HK-2 (cell line): ENCODE measurements around the gene GPC6.
A peak's percentile ranks its signal among the peaks of the same experiment; 100 is the strongest.

Source experiments
- DNase-seq: peaks from one replicate; pipeline ENCODE4 v3.0.0-alpha.2; 2018; ENCODE audit not compliant: unreplicated experiment

GPC6 gene

GRCh38 chr13:94033830-94034642, 807.4 kb downstream of the GPC6 start:
- DNase-seq, result no peak

GRCh38 chr13:94050039-94050438, 823.4 kb downstream of the GPC6 start:
- DNase-seq, result no peak

DNA sequence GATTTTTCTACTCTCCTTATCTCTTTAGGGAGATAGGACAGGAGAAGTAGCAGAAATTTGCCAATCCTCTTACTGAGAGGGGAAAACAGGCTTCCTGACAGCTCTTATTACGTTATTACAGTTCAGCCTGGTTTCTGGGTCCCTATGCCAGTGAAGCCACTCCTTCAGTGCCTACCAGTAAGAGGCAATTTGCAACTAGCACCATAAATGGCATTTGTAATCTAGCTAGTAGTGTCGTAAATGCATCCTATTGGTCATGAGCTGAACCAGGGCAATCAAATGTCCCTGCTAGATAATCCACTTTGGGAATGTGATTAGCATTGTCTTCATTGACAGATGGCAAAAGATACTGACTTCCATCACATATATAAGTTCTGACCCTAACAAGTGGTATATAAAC, 824.1 kb downstream of the GPC6 start:
- DNase-seq, result no peak

DNA sequence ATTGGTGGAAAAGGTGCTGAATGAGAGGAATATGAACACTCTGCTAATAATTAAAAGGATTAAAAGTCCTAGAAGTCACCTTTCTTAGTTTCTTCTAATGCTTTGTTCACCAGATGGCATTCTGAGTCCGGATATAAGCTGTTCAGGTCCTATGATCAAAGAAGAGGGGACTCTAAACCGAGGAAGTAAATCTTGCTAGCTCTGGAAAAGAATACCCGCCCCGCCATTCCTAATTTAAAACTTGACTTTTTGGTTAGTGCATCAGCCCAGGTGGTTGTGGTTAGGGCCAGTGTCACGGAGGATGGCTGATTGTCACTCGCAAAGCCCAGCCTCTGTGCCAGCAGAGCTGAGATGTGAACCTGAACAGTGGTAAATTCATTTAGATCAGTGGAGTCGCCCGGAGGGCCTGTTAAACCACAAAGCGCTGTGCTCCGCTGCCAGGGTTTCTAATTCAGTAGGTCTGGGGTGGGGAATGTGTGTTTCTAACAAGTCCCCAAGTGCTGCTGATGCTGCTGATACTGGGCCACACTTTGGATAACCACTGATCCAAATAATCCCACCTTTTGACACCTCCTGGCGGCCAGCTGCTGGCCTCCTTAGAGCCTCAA, 827.5 kb downstream of the GPC6 start:
- DNase-seq, result no peak

DNA sequence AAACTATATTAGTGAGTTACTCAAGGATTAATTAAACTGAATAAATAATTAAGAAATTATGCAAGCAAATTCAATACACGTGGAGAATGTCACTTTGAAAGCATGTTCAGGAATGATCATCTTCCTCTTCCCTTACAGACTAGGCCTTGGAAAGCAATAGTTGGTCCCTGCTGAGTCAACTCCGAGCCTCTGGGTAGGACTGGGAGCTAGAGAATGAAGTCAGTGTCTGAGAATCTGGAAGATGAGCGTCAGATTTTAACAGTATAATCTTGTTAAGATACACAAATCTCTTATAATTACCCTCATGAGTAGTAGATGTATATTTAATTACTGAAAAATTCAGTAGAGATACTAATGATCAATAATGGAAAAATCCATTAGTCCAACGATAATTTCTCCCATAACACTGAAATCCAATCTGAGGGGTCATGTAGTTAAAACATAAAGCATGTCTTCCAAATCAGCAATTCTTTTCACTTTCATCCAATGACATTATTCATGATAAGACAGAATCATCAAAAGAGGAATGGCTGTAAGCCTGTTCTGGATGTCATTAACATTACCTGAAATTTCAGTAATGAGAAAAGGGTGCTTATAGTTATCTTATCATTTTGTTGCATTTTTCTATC, 829.9 kb downstream of the GPC6 start:
- DNase-seq, result no peak

DNA sequence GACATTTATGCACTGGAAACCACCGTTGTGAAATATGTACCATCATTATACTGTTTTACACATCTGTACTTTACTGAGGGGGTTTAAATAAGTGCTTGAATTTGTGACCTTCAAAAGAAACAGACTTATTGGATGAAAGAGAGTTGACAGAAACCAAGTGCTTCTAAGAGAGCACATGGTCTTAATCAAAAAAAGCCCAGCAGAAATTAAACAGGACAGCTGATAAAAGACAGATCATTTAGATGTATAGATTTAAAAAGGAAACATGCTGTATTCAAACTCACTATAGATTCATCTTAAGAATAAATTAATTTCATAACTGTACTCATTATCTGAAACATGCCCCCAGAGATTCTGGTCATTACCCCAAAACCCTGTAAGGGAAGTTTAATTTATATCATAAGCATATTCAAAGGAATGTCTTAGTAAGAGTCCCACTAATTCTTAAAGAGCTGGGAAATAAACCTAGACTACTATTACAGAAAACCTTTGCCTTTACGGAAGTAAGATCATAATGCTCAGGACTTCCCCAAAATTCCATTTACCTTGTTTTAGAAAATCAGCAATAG, 831.1 kb downstream of the GPC6 start:
- no peak for DNase-seq

GRCh38 chr13:94058821-94059360, 832.3 kb downstream of the GPC6 start:
- no peak for DNase-seq

- DNase-seq, result no peak
These were observed 834.7 kb downstream of the GPC6 start for GRCh38 chr13:94061301-94061700.

DNA sequence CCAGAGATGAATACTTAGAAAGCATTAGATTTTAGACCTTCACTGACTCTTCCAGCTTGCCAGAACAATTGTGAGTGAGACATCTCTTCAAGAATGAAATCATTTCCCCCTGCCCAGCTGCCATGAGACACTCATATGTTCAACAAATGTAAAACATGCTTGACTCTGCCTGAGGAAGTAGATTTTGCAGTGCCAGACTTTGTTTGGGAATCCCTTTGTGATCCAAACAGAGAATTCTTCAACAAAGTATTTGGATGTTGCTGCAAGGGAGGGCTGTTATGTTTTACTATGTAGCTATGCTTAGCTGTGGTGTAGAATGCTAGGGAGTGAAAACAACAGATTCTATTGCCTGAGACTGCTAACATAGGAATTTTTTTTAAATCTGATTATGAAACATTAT, 836.5 kb downstream of the GPC6 start:
- no peak for DNase-seq

- no peak for DNase-seq
These were observed 837.2 kb downstream of the GPC6 start for GRCh38 chr13:94063848-94064247.

DNA sequence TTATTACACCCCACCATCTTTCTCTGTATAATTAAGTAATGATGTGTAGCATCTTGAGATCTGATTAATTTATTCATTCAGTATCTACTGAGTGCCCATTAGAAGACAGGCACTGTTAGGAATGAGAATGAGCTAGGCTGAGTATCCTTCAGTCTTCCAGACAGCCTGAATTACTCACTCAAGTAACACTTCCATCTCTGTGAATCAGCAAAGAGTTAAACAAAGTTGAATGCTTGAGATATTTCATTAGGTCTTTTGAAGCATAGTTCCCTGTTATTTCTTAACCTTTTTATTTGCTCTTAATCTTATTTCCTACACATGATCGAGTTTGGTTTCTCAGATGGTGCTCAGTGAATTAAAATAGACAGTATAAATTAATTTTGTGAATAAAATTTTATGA, 839.1 kb downstream of the GPC6 start:
- no peak for DNase-seq

DNA sequence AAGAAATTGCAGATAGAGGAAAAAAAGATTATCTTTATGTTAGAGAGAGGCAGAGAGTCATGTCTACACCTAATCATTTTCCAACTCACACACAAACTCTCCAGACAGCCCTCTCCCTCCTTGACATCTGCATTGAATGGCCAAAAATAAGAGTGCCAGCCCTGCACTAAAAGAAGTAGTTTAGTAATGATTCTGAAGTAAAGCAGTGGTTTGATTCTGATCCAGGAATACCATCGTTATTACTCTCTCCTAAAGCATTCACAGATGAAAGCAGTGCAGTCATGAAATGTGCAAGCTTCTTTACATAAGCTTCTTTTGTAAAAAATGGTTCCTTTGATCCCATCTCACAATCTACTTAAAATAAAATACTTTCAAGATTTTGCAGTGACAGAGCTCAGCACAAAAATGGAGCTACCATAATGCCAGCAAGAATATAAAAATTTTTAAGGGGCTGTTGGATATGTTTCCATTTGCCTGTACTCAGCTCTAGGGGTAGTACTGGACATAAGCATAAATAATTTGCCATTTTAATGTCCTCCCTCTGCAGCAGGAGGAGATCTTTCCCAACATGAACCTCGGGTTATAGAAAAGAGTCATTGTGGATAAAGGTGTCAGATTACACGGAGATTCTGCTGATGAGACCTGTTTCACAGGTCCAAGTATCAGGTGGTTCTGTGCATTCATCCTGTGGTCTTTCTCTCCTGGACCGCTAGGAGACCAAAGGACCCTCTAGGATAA, 846.6 kb downstream of the GPC6 start:
- no peak for DNase-seq

GRCh38 chr13:94079876-94080275, 853.3 kb downstream of the GPC6 start:
- DNase-seq, result no peak

GRCh38 chr13:94080527-94080926, 853.9 kb downstream of the GPC6 start:
- DNase-seq, result no peak

DNA sequence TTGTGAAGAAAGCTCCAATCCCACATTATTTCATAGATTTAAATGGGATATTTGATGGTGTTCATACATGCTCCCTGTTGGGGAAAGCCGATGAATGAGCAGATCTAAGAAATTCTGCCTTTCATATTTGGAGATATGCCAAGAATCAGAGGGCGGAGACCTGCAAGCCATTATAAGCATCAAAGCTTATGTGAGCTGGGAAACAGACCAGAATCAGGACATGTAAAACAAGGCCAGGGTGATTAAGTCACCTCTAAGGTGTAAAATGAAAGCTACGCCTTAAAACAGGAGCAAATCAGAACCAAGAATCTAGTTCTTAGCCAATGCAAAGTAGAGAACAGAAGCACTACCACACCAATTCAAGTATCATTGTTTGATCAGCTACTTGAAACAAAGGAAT, 860.5 kb downstream of the GPC6 start:
- DNase-seq, result no peak

DNA sequence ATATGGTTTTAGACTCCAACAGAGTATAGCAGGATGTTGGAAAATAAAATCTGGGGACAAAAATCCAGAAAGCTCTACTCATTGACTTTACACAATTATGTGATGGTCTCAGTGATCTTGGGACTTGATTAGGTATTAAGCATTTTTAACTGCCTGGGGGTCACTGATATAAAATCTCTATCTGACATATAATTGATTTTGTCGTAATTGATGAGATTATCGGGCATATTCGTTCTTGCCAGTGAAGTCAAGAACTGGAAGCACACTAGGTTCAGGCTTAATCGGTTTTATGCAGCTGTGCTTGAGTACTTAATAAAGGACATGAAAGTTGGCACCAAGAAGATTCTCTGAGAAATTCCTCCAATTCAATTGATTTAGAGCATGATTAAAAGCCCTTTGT, 862.1 kb downstream of the GPC6 start:
- no peak for DNase-seq

DNA sequence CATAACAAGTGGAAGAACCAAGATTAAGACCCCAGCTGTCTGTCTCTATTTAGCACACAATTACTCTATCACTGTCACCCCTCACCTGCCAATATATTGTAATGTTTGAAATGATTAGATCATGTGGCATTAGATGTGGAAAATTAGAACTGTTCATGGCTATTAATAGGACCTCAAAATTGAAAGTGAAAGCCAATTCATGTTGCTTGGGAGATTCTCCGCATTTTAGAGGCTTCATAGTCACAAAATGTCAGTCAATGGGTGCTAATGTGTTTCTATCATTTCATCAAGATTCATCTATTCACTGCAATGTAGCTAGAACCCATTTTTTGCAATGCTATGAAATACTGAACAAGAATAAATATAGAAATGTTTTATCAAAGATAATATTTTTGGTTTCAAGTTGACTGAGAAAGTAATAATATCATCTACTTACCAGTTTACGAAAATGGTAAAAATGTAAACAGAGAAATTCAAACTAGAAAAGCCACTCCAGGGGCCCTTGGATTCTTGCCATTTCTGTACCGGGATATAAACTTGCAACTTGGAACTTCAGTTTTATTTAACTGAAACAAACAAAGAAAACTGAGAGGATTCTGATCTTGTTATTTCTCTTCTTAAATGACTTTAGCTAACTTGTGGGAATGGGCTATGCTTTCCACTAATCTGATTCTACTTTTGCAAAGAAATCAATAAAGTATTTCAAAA, 864.3 kb downstream of the GPC6 start:
- DNase-seq, result no peak

GRCh38 chr13:94093652-94094315, 867.2 kb downstream of the GPC6 start:
- DNase-seq, result no peak

DNA sequence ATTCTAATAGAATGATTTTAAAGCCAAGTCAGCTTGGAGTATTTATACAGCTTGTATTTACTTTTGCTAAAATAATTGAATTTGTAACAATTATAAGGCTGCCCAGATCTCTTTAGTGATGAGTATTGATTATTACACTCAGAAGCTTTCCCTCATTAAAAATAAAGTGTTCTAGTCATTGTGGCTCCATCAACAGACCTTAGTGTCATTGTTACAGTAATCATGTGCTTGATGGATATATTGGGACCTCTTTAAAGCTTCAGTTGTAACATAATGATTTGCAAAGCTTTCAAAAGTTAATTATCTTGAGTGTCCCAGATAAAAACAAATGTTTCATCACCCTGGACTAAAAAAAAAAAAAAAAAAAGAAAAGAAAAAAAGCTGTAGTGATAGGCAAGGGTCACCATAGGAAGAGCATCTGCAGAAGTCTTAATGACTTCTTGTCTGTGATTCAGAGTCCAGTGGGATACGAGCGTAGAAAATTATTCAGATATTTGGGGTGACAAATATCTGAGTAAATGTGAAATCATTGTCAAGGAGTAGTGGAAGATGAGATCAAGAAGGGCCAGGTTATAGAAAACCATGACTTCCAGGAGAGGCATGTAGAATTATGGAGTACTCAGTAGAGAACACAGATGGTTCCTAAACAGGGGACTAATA, 883.2 kb downstream of the GPC6 start:
- DNase-seq, result no peak

DNA sequence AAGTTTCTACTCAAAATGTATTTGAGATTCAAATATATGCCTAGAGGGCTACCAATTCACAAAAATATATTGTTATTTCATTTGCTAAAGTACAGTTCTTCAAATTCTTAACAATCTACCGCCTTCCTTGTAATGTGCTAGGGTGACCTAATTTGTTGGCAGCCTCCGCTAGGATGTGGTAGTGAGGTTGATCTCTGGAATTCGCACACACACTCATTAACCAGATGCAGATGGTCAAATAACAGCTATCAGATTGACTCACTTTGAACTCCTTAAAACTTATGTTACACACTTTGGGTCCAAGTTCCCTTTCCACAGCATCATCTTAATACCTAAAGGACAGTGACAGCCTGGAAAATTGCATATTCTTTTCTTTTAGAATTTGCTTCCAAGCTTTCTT, 885.6 kb downstream of the GPC6 start:
- DNase-seq, result peak; percentile 22
